ENCODE measurements around the gene EIF1AD. TPM values are rescaled to one million over a fixed set of nuclear protein-coding genes. Genes with fewer than 3 reads are reported as not detected.
"Not testable (repeated sequence)": the region's sequence is repeated elsewhere in the genome, so short reads cannot be mapped to it uniquely, and the experiment has no call there.

Gene EIF1AD
- total and polyA plus RNA-seq, 11 donors, result 12.9 to 44.0 (median 20.7) TPM

GRCh38 chr11:66032957-66033735 is 31.2 kb upstream of the EIF1AD start:
- Histone ChIP-seq H3K27ac (no peak overlapping the region), H3K36me3 (no peaks in the 10 kb centered on the region), H3K4me1 (peaks cover 0 to 6% (median 0%) of the 10 kb centered on the region in 12 donors), H3K9me3 (no peaks in the 10 kb centered on the region), H3K27me3 (peaks cover 0 to 3% (median 0%) of the 10 kb centered on the region in 9 donors), H3K4me3 (no peak overlapping the region)
- intact Hi-C loops (cut with DNase I), result no loop called here
- DNase-seq, result no peak
- TF ChIP-seq POLR2A (IDR thresholded peaks at IDR 0.05) (no peak), CTCF (IDR thresholded peaks at IDR 0.05) (no peak)
- no peak for ATAC-seq
- 87 to 92% (median 88%) methylated on average over 8 of the region's 8 CpGs for WGBS, 4 donors

DNA sequence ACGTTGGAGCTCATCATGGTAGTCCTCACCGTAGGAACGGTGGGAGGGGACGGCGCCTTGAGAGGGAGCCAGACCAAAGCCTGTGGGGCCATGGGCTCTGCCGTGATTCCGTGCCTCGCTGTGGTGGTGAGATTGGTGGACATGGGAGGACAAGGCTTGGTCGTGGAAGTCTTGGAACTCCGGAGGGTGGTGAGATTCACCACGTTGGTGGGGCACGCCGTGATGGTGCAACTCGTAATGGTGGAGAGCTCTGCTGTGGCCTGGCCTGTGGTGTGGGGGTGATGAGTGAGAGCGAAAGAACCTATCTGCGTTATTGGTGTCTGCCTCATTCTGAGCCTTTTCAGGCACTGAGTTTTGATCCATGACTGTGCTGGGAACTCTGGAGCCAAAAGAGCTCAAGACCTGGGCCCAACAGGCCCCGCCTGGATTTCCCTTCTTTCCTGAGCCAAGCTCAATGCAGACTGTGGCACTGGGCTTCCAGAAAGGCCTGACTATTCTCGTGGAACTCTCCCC is 24.1 kb upstream of the EIF1AD start, which contains the start of gene CATSPER1:
TSS of gene CATSPER1 (minus strand) at position 463 of the 513 bp plus-strand sequence. CDS start at position 363, 100 bp downstream.
- Histone ChIP-seq H3K9me3 (no peaks in the 10 kb centered on the region), H3K36me3 (no peaks in the 10 kb centered on the region), H3K4me3 (no peak within 1 kb of the TSS), H3K27ac (no peak within 1 kb of the TSS), H3K27me3 (peaks cover 0 to 3% (median 0%) of the 10 kb centered on the region in 9 donors), H3K4me1 (peaks cover 0 to 18% (median 5%) of the 10 kb centered on the region in 12 donors)
- TF ChIP-seq CTCF (IDR thresholded peaks at IDR 0.05), result no peak
- TF ChIP-seq POLR2A (IDR thresholded peaks at IDR 0.05), result no peak
- no peak for ATAC-seq
- intact Hi-C loops (cut with DNase I), result no loop called here
- WGBS, 4 donors, result 86 to 91% (median 89%) methylated on average over 18 of the region's 18 CpGs
- DNase-seq, result no peak

GRCh38 chr11:66023186-66023440 is 21.2 kb upstream of the EIF1AD start:
- ATAC-seq; H3K27ac ChIP-seq; H3K27me3 ChIP-seq; H3K4me3 ChIP-seq; H3K9me3 ChIP-seq; intact Hi-C loops (cut with DNase I); H3K36me3 ChIP-seq: not testable (repeated sequence)
- peak in 1 of 5 donors; percentile 38 for DNase-seq
- peaks cover 0 to 24% (median 5%) of the 10 kb centered on the region in 12 donors for H3K4me1 ChIP-seq
- WGBS, 4 donors, result 73 to 83% (median 77%) methylated on average over 3 to 5 of the region's 5 CpGs

GRCh38 chr11:66022401-66023185 is 20.6 kb upstream of the EIF1AD start:
- H3K27me3 ChIP-seq, result peaks cover 0 to 3% (median 0%) of the 10 kb centered on the region in 9 donors
- H3K9me3 ChIP-seq, result no peaks in the 10 kb centered on the region
- H3K27ac ChIP-seq, result no peak overlapping the region
- ATAC-seq, result peak; percentile 56 to 85 (median 72)
- peak overlapping the region in 6 of 12 donors; percentile 3 to 30 (median 16) for H3K4me3 ChIP-seq
- DNase-seq, result peak; percentile 59 to 90 (median 69)
- intact Hi-C loops (cut with DNase I), result no loop called here
- peak; percentile 84 to 99 (median 94) for TF ChIP-seq CTCF (IDR thresholded peaks at IDR 0.05)
- TF ChIP-seq POLR2A (IDR thresholded peaks at IDR 0.05), result no peak
- 20 to 31% (median 24%) methylated on average over 27 to 46 of the region's 46 CpGs for WGBS, 4 donors
- peaks cover 0 to 24% (median 5%) of the 10 kb centered on the region in 12 donors for H3K4me1 ChIP-seq
- no peaks in the 10 kb centered on the region for H3K36me3 ChIP-seq
